ENCODE measurements around the gene PLK2.

PLK2 gene

DNA sequence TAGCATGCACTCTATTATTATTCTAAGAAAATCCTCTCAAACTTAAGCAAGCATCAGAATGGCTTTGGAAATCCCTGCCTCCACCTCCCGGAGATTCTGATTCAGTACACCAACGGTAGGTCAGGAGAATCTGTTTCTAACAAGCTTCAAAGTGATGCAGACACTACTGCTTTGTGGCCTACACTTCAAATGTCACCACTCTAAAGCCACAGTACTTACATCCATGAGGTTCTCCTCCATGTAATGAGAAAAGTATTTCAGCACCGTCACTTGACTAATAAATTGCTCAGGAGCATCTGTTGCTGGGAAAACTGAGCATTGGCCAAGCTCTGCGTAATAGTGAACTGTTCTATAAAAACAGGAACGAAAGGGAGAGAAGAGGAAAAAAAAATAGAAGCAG, 4.8 kb downstream of the PLK2 start:
- peaks cover 12 to 42% (median 25%) of the 10 kb centered on the region in 3 donors for H3K36me3 ChIP-seq
- no peak overlapping the region for H3K27ac ChIP-seq

DNA sequence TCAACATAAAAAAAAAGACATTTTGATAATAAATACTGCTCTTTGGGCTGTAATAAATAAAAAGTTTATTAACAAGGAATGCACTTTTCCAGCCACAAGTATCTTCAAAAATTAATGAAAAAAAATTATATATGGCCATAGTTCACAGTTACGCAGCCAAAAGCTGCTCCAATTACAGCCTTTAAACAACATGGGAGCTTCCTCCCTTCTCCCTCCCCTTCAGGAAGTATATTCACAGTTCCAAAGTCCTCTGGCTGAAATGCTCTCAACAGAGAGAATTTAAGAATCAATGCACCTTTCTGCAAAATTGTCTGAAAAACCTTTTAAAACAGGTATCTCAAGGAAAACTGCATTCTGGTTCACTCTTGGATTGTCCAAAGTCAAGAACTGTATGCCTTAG, 5.9 kb downstream of the PLK2 start:
- no peak for DNase-seq
- Histone ChIP-seq H3K27ac (no peak overlapping the region), H3K4me3 (no peak overlapping the region), H3K36me3 (peaks cover 12 to 42% (median 25%) of the 10 kb centered on the region in 3 donors), H3K4me1 (peaks cover 0 to 36% (median 7%) of the 10 kb centered on the region in 4 donors), H3K9me3 (no peaks in the 10 kb centered on the region), H3K27me3 (no peaks in the 10 kb centered on the region)
- intact Hi-C loops (cut with DNase I; ENCODE audit: low total_unique reads) = no loop called here
- TF ChIP-seq CTCF (IDR thresholded peaks at IDR 0.05) = no peak

More for the DNA sequence above, 4.8 kb downstream of the PLK2 start:
- H3K9me3 ChIP-seq = no peaks in the 10 kb centered on the region
- no peak overlapping the region for H3K4me3 ChIP-seq
- no peaks in the 10 kb centered on the region for H3K27me3 ChIP-seq
- peaks cover 0 to 36% (median 7%) of the 10 kb centered on the region in 4 donors for H3K4me1 ChIP-seq
- no peak for TF ChIP-seq CTCF (IDR thresholded peaks at IDR 0.05)
- DNase-seq = no peak
- intact Hi-C loops (cut with DNase I; ENCODE audit: low total_unique reads) = no loop called here

- no peaks in the 10 kb centered on the region for H3K9me3 ChIP-seq
- TF ChIP-seq CTCF (IDR thresholded peaks at IDR 0.05) = no peak
- DNase-seq = no peak
- no peak overlapping the region for H3K27ac ChIP-seq
- H3K36me3 ChIP-seq = peaks cover 12 to 42% (median 25%) of the 10 kb centered on the region in 3 donors
- no peaks in the 10 kb centered on the region for H3K27me3 ChIP-seq
- peaks cover 0 to 30% (median 7%) of the 10 kb centered on the region in 4 donors for H3K4me1 ChIP-seq
- no peak overlapping the region for H3K4me3 ChIP-seq
- intact Hi-C loops (cut with DNase I; ENCODE audit: low total_unique reads) = no loop called here
Observed at GRCh38 chr5:58453306-58453705, 6.6 kb downstream of the PLK2 start.

GRCh38 chr5:58452566-58453258, 7.2 kb downstream of the PLK2 start:
- H3K9me3 ChIP-seq = no peaks in the 10 kb centered on the region
- TF ChIP-seq CTCF (IDR thresholded peaks at IDR 0.05) = no peak
- intact Hi-C loops (cut with DNase I; ENCODE audit: low total_unique reads) = no loop called here
- peaks cover 0 to 24% (median 7%) of the 10 kb centered on the region in 4 donors for H3K4me1 ChIP-seq
- no peak for DNase-seq
- no peak overlapping the region for H3K4me3 ChIP-seq
- no peaks in the 10 kb centered on the region for H3K27me3 ChIP-seq
- no peak overlapping the region for H3K27ac ChIP-seq
- H3K36me3 ChIP-seq = peaks cover 12 to 42% (median 25%) of the 10 kb centered on the region in 3 donors

DNA sequence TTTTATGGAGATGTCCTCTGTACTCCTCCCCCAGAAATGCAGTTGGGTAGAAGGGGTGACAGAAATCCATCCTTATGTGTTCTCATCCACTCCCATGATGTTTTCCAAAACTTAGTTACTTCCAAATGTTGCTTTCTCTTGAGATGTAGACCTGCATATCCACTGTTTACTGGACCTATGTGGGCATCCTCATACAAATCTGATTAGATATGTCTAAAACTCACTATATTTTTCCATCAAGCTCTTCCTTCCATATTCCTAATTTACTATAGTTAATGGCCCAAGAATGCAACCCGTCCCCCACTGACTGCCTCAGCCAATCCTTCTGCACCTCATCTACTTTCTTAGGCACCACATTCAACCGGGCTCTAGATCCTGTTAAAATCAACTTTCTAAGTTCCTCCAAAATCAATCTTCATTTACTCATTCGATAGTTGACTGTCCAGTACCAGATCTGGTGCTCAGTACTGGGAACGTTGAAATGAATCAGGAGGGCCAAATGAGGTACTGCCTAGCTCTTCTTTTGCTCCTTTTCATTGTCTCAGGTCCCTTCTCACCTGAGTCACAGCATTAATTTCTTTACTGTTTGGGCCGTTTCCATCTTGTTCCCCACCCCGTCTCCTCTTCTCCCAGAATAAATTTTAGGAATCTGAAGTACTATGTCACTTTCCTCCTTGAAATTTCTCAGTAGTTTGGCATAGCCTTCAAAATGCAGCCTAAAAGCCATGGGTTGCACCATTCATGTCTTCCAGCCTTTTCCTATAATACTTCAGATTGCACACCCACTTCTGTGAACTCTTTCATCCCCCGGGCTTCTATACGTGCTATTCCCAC, 7.9 kb downstream of the PLK2 start:
- no peak overlapping the region for H3K27ac ChIP-seq
- intact Hi-C loops (cut with DNase I; ENCODE audit: low total_unique reads) = no loop called here

More for the DNA sequence above, 7.9 kb downstream of the PLK2 start:
- H3K4me1 ChIP-seq = peaks cover 0 to 17% (median 5%) of the 10 kb centered on the region in 4 donors
- no peaks in the 10 kb centered on the region for H3K9me3 ChIP-seq
- H3K36me3 ChIP-seq = peaks cover 7 to 42% (median 25%) of the 10 kb centered on the region in 3 donors
- H3K4me3 ChIP-seq = no peak overlapping the region
- no peaks in the 10 kb centered on the region for H3K27me3 ChIP-seq
- TF ChIP-seq CTCF (IDR thresholded peaks at IDR 0.05) = no peak
- DNase-seq = no peak

Measured in tibial artery (tissue), 4 donors.